Stimulated activated CD8-positive, alpha-beta memory T cell treated with anti-CD3 and anti-CD28 coated beads, Interleukin-7, amount 100 ng/mL, for 4 hours (primary cell): ENCODE measurements around the gene HECW1.

Experiments used
- DNase-seq, 2 donors: peaks; one replicate each; pipeline ENCODE4 v3.0.0-alpha.2; 2020; ENCODE audit warnings: low read depth in 2 of 2

The HECW1 gene

DNA sequence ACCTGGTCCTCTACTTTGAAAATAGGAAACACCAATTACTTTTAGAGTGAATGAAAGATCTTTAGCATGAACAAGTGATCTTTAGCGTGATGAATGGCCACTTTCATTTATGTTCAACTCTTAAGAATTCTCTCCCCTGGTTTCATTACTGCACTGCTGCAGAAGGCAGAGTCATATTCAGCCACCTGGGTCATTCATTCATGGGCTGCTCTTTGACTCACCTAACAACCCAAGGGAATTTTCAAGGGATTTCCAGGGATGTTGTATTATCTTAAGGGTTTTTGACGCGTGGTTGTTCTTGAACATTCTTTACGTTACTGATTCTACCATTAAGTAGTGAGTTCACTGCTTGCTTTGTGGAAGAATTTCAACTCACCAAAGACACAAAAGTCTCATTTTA, 383.1 kb downstream of the HECW1 start:
- no peak for DNase-seq

- DNase-seq, result no peak
These were observed 384.1 kb downstream of the HECW1 start for GRCh38 chr7:43496596-43496995.

- DNase-seq, result no peak
These were observed 389.4 kb downstream of the HECW1 start for GRCh38 chr7:43501870-43502269.

GRCh38 chr7:43502941-43503340, 390.5 kb downstream of the HECW1 start:
- no peak for DNase-seq

DNA sequence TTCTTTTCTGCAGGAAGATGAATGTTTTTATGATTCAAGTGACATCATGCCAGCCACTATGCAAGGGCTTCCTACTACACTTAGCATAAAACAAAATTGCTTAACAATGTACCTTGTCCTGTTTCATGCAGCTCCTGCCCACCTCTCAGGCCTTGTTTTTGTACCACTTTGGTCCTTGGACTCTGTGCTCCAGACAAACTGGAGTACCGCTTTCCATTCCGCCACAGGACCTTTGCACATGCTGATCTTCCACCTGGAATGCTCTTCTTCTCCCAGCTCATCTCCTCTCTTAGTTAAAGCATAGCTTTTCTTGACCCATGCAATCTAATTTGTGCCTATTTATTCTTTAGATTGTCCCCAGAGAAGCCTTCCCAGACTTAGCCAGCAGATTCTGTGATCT, 393.0 kb downstream of the HECW1 start:
- DNase-seq, result no peak

DNA sequence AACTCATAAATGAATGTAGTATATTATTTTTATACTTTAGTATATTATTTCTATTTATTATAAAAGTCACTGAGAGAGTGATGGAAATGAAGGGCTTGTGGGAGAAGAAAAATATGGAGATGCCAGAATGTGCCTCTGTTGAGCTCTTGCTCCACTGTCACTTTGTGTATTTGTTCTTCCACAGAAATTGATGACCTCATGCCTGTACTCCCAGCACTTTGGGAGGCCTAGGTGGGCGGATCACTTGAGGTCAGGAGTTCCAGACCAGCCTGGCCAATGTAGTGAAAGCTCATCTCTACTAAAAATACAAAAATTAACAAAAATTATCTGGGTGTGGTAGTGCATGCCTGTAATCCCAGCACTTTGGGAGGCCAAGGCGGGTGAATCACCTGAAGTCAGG, 394.0 kb downstream of the HECW1 start:
- no peak for DNase-seq

DNA sequence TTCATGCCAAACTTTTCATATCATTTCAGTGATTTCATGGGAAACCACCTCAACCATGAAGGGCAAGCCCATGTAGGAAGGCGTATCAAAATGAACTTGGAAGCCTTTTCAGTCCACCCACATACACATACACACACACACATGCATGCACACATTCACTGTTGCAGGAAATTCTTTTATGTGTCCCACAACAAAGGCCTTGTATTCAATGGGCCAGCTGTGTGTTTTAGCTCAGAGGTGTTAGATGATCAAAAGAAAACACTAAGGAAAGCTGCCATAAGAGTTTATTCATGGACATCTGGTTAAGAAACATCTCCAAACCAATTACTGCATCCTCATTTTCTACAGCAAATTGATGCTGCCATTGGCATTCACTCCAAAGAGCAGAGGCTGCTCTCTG, 396.0 kb downstream of the HECW1 start:
- DNase-seq, result no peak

- DNase-seq, result no peak
These were observed 397.5 kb downstream of the HECW1 start for GRCh38 chr7:43509906-43510305.

DNA sequence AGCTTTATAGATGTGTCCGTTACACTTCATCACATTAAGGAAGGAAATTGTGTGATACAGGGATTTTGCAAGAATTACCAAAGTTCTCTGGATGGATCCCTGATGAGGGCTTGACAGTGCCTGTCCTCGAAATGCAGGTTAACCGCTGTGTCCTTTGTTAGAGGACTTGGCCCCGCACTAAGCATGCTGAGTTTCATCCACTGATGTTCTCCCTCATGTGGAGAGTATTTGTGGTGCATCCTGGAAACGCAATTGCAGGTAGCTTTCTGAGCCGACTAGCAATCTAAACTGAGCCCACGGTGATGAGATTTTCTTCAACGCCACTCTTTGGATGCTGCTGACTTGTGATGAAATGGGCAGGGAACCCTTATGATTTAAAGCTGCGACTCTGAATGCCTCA, 398.6 kb downstream of the HECW1 start:
- DNase-seq, result no peak

DNA sequence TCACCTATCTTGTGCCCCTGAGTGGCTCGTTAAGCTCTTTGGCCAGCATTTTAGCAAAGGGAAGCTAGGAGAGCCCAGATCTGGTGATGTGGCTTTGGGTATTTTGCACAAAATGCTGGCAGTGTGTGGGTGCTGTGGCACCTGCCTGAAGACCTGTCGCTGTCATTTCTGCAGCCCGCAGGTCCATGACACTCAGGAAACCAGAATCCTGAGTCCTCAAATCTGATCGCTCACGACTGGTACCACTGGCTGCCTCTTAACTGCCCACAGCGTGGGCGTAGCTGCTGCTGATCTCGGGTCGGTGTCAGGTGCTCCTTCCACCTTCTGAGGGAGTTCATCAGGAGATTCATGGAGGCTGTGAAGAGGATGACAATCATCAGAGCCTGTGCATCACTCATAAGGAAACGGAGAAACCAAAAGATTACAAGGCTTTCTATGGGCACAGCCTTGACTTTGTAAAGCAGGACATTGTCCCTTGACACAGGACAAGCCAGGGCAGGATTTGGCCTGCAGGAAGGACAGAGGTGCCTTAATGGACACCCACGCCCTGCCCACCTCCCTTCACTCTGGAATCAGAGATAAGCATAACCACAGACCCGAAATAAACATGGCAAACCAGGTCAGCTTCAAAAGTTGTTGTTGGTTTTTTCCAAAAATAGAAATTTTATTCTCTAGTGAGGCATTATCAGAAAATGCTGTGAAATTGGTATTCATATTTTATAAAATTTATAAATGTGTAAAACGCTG, 399.5 kb downstream of the HECW1 start:
- no peak for DNase-seq

GRCh38 chr7:43513251-43513650, 400.8 kb downstream of the HECW1 start:
- no peak for DNase-seq

GRCh38 chr7:43516581-43517342, 404.3 kb downstream of the HECW1 start:
- no peak for DNase-seq

DNA sequence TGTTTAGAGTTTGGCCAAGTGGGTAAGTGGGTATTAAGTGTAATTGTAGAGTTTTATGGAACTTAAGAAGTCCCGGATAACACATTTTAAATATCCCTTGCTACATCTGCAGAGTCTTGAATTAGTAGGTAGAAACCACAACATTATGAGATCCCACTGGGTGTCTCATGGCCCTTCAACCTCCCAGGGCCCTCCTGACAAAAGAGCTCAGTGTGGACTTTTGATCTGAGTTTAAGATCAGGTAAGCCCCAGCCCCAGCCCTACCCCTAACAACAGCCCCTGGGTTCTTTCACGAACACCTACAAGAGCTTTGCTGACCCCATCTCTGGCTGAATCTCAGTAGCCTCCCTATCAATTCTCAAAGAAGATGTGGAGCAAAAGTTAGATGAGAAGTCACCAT, 405.0 kb downstream of the HECW1 start:
- DNase-seq, result no peak

DNA sequence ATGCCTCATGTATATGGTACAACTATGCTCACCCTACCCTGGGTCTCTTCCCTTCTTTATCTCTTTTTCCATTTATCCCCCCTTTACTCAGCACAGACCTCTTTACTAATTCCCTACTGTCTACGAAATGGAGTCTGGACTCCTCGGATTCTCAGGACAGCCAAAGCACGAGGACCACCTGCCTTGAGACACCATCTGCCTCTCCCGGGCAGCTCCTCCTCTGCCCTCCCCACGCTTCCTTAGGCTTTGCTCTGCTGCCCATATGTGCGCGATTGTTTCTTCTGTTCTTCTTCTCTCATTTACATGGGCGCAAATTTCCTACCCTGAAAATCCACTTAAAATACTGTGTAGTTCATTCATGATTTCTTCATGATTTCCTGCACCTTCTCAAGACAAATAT, 407.8 kb downstream of the HECW1 start:
- DNase-seq, result no peak

GRCh38 chr7:43522406-43523156, 410.1 kb downstream of the HECW1 start:
- no peak for DNase-seq

GRCh38 chr7:43528576-43529354, 416.3 kb downstream of the HECW1 start:
- DNase-seq, result no peak

- no peak for DNase-seq
These were observed 418.3 kb downstream of the HECW1 start for GRCh38 chr7:43530553-43531410.

DNA sequence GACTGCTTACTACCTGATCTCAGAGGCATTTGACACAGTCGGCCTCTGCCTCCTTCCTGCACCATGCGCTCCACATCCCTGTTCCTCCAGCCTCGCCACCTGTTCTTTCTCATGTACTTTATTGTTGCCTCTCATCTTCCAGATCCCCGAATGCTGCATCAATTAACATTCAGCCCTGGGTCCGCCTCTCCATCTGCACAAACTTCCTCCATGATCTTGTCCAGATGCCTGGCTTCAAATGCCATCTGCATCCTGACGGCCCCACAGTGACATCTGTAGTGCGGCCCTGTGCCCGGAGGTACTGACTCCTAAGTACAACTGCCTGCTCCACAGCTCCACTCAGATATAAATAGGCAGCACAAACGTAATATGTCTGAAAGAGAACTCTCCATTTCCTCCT, 419.3 kb downstream of the HECW1 start:
- DNase-seq, result no peak

DNA sequence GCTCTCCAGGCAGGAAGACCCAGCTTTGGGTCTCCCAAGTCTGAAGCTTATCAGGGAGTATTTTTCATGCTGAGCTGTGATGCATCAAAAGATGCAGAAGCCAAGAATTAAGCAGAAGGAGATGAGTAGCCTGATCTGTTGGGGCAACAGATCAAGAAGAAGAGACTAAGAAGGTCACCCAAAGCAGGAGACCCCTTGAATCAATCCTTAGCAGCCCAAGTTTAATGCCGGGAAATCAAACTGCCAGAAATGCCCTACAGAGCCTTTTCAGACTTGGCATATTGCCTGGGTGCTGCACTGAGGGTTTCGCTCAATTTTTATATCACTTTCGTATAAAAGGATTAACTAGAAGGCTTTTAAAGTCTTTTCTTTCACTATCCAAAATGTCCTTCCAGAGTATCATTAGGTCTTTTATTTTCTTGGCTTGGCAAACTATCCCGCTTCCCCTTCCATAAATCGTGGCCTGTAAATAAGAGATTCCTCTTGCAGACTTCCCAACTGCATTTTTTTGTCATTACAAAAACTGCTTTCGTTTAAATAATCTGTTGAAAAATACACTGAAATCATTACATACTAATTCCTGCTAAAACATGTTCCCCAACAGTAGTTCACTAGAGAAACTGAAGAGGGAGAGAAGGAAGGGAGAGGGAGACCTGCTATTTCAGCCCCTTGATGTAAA, 421.5 kb downstream of the HECW1 start:
- DNase-seq, result no peak

DNA sequence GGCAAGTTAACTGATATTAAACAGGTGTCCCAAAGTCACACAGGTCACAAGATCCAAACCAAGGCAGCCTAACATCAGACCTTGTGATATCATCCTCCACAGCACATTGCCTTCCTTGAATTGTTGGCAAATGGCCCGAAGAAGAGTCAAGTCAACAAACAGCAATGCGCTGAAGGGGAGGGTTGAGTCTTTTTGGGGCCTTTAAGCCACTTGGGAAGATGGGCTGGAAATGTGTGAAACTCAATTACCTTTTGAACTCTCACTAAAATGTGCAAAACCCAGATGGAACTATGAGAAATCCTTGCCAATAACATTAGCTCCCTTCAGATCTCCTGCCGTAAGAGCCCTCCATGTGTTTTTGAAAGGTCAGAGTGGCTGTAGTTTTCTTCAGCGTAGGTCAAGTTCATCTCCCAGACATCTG, 422.6 kb downstream of the HECW1 start:
- no peak for DNase-seq
